Spleen (tissue), 11 donors: ENCODE results near the gene SLC38A8. TPM values are rescaled to one million over a fixed set of nuclear protein-coding genes. Genes with fewer than 3 reads are reported as not detected.

Source experiments
- DNase-seq: peaks from one replicate; pipeline ENCODE4 v3.0.0-alpha.2; 2020
- H3K27ac ChIP-seq, 8 donors: fragments of 200-600 bp; sonication (generic) in 7 of 8; 1 replicate in 4 of 8; 2 replicates in 4 of 8; pipeline versions ENCODE4 v1.5.0 to v1.8.0; 2016 to 2021; ENCODE audit warnings: inconsistent platforms in 4 of 8, mild to moderate bottlenecking in 4 of 8, moderate library complexity in 1 of 8
- H3K27me3 ChIP-seq, 7 donors: fragments of 200-600 bp; sonication (generic) in 6 of 7; replicated peaks in 1 of 7; 1 replicate in 4 of 7; 2 replicates in 3 of 7; pipeline versions ENCODE4 v1.5.0 to v1.8.0; 2016 to 2021; ENCODE audit warnings: inconsistent platforms in 3 of 7, mild to moderate bottlenecking in 1 of 7
- H3K36me3 ChIP-seq, 6 donors: fragments of 200-600 bp; sonication (generic) in 5 of 6; 1 replicate in 4 of 6; 2 replicates in 2 of 6; pipeline versions ENCODE4 v1.5.0 to v1.8.0; 2016 to 2021; ENCODE audit warnings: inconsistent platforms in 2 of 6
- H3K4me1 ChIP-seq, 6 donors: fragments of 200-600 bp; sonication (generic) in 5 of 6; 1 replicate in 3 of 6; 2 replicates in 3 of 6; pipeline versions ENCODE4 v1.5.0 to v1.8.0; 2016 to 2021; ENCODE audit warnings: inconsistent platforms in 3 of 6
- H3K4me3 ChIP-seq, 8 donors: fragments of 200-600 bp; sonication (generic) in 7 of 8; 1 replicate in 4 of 8; 2 replicates in 4 of 8; pipeline versions ENCODE4 v1.5.0 to v1.8.0; 2016 to 2021; ENCODE audit warnings: inconsistent platforms in 4 of 8, mild to moderate bottlenecking in 4 of 8, moderate library complexity in 2 of 8
- H3K9me3 ChIP-seq, 8 donors: fragments of 200-600 bp; sonication (generic) in 7 of 8; 1 replicate in 4 of 8; 2 replicates in 4 of 8; pipeline versions ENCODE4 v1.5.0 to v1.8.0; 2016 to 2021; ENCODE audit warnings: inconsistent platforms in 4 of 8
- CTCF ChIP-seq, 11 experiments: fragments of 200-600 bp in 7 of 11; fragments of 450-650 bp in 4 of 11; sonication (generic) in 4 of 11; IDR thresholded peaks in 8 of 11; conservative IDR thresholded peaks in 3 of 11; 1 replicate in 7 of 11; 2 replicates in 4 of 11; pipeline versions ENCODE4 v1.4.0 to v1.8.0; 2016 to 2021; ENCODE audit warnings: antibody characterized with exemption in 11 of 11, inconsistent platforms in 4 of 11, mild to moderate bottlenecking in 1 of 11
- POLR2A ChIP-seq, 3 donors: fragments of 450-650 bp; IDR thresholded peaks; one replicate each; pipeline ENCODE4 v1.5.1; 2017; ENCODE audit warnings: antibody characterized with exemption in 3 of 3, mild to moderate bottlenecking in 1 of 3
- POLR2AphosphoS5 ChIP-seq, 3 donors: sonication (generic); formaldehyde crosslinking; IDR thresholded peaks; one replicate each; pipeline ENCODE4 v1.5.1; 2017; ENCODE audit warnings: antibody characterized with exemption in 3 of 3
- WGBS, 5 donors: extraction: QIAGEN DNeasy Blood & Tissue Kit in 3 of 5; methylation state at CpG; one replicate each; pipeline versions ENCODE4 v1.1.5 to v1.1.7; 2013 to 2018; 5-methylcytosine and 5-hydroxymethylcytosine counted together
- intact Hi-C: fragments of 100-400 bp; cut with DNase I; formaldehyde crosslinking; loops from one replicate; pipeline ENCODE4 v1.15.0; 2023; ENCODE audit warnings: low total_unique reads
- polyA plus RNA-seq, 3 donors: library from polyadenylated mRNA; stranded (reverse); fragments of 200-250 nt; gene quantifications; one replicate each; pipeline ENCODE4 v1.2.1, GENCODE V29; 2013
- total RNA-seq, 7 donors: library from RNA; depleted of rRNA in 3 of 7; stranded (reverse); fragments of >200 nt in 3 of 7; fragmentation: NEBNext Ultra II Directional in 4 of 7; extraction: Animal tissue kit (Norgen Biotek cat#: 25700) in 4 of 7; gene quantifications; one replicate each; pipeline versions ENCODE4 v1.1.0 to v1.2.1, GENCODE V29; 2016 to 2021
- donor health status: healthy with polysubstance abuse.
- donor health status: DM: no; HTN: no; CAD: no; lungs with moderate emphysema.
- donor health status: DM: no; HTN: no; CAD: no.
- donor health status: Bipolar disorder and iron deficiency.
- donor health status: healthy.
- donor health status: DM: no; HTN: no; CAD: no.
- donor health status: DM: yes; HTN: yes; CAD: no.

SLC38A8 gene
- total and polyA plus RNA-seq, 10 donors, result 0.37 TPM; not detected in 9

- 67 to 77% (median 74%) methylated on average over 13 of the region's 13 CpGs for WGBS, 5 donors
- Histone ChIP-seq H3K27ac (peak overlapping the region in 4 of 8 donors; percentile 41 to 85 (median 66)), H3K4me3 (peak overlapping the region in 1 of 8 donors; percentile 42), H3K9me3 (no peaks in the 10 kb centered on the region), H3K4me1 (peaks cover 0 to 7% (median 2%) of the 10 kb centered on the region in 6 donors), H3K27me3 (peaks cover 0 to 93% (median 14%) of the 10 kb centered on the region in 7 donors), H3K36me3 (no peaks in the 10 kb centered on the region)
- TF ChIP-seq POLR2A (IDR thresholded peaks at IDR 0.05) (no peak), POLR2AphosphoS5 (IDR thresholded peaks at IDR 0.05) (no peak), CTCF (IDR thresholded peaks at IDR 0.05 in 8 of 11, conservative IDR thresholded peaks at IDR 0.05 in 3 of 11) (no peak)
- intact Hi-C loops, result no loop called here
- no peak for DNase-seq
These were observed 47.9 kb downstream of the SLC38A8 start for GRCh38 chr16:83994703-83995102.

GRCh38 chr16:83994087-83994486 lies 48.5 kb downstream of the SLC38A8 start:
- DNase-seq, result no peak
- Histone ChIP-seq H3K4me3 (peak overlapping the region in 1 of 8 donors; percentile 42), H3K36me3 (no peaks in the 10 kb centered on the region), H3K27me3 (peaks cover 0 to 93% (median 16%) of the 10 kb centered on the region in 7 donors), H3K27ac (peak overlapping the region in 4 of 8 donors; percentile 11 to 85 (median 66)), H3K9me3 (no peaks in the 10 kb centered on the region), H3K4me1 (peaks cover 0 to 7% (median 2%) of the 10 kb centered on the region in 6 donors)
- peak in 1 of 3 donors; percentile 60 for TF ChIP-seq POLR2AphosphoS5 (IDR thresholded peaks at IDR 0.05)
- TF ChIP-seq POLR2A (IDR thresholded peaks at IDR 0.05), result no peak
- intact Hi-C loops, result no loop called here
- WGBS, 5 donors, result 40 to 66% (median 48%) methylated on average over 5 to 8 of the region's 8 CpGs

GRCh38 chr16:83992624-83993023 lies 50.0 kb downstream of the SLC38A8 start:
- no peak for DNase-seq
- no peak overlapping the region for H3K4me3 ChIP-seq
- H3K27me3 ChIP-seq, result peaks cover 0 to 79% (median 19%) of the 10 kb centered on the region in 7 donors
- H3K36me3 ChIP-seq, result no peaks in the 10 kb centered on the region
- 67 to 83% (median 81%) methylated on average over 6 of the region's 6 CpGs for WGBS, 5 donors
- no peak overlapping the region for H3K27ac ChIP-seq
- H3K9me3 ChIP-seq, result no peaks in the 10 kb centered on the region
- no peak for TF ChIP-seq POLR2AphosphoS5 (IDR thresholded peaks at IDR 0.05)
- TF ChIP-seq POLR2A (IDR thresholded peaks at IDR 0.05), result no peak
- TF ChIP-seq CTCF (IDR thresholded peaks at IDR 0.05 in 8 of 11, conservative IDR thresholded peaks at IDR 0.05 in 3 of 11), result no peak
- H3K4me1 ChIP-seq, result peaks cover 0 to 7% (median 2%) of the 10 kb centered on the region in 6 donors
- intact Hi-C loops, result no loop called here

DNA sequence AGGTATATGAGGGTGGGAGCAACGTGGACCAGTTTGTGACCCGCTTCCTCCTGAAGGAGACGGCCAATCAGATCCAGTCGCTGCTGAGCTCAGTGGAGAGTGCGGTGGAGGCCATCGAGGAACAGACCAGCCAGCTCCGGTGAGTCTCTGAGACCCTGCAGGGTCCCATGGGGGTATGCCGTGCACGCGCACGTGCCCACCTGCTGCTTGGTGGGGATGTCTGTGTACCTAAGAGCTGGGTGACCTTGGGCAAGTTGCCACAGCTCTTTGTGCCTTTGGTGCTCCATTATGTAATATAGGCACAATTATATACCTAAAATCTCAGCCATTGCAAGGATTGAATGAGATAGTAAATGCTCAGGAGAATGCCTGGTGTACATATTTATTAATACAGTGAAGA lies 52.1 kb downstream of the SLC38A8 start:
- TF ChIP-seq POLR2A (IDR thresholded peaks at IDR 0.05) (no peak), CTCF (IDR thresholded peaks at IDR 0.05 in 8 of 11, conservative IDR thresholded peaks at IDR 0.05 in 3 of 11) (no peak), POLR2AphosphoS5 (IDR thresholded peaks at IDR 0.05) (no peak)
- intact Hi-C loops, result no loop called here
- no peak for DNase-seq
- WGBS, 5 donors, result 86 to 91% (median 90%) methylated on average over 11 of the region's 11 CpGs
- peaks cover 0 to 5% (median under 1%) of the 10 kb centered on the region in 6 donors for H3K4me1 ChIP-seq
- no peak overlapping the region for H3K4me3 ChIP-seq
- no peak overlapping the region for H3K27ac ChIP-seq
- H3K9me3 ChIP-seq, result no peaks in the 10 kb centered on the region
- H3K27me3 ChIP-seq, result peaks cover 0 to 62% (median 9%) of the 10 kb centered on the region in 7 donors
- no peaks in the 10 kb centered on the region for H3K36me3 ChIP-seq
